Stromal cell of bone marrow (primary cell): Measurements from ENCODE around the gene GALNT2.

Experiments
- DNase-seq: peaks from one replicate; pipeline ENCODE4 v3.0.0-alpha.2; 2012; ENCODE audit warnings: low read depth

Gene GALNT2

GRCh38 chr1:230279583-230279945, 212.5 kb downstream of the GALNT2 start:
- DNase-seq, result no peak

- no peak for DNase-seq
Measured at GRCh38 chr1:230280054-230280795, 213.2 kb downstream of the GALNT2 start.

GRCh38 chr1:230280906-230281413, 213.9 kb downstream of the GALNT2 start:
- no peak for DNase-seq

- DNase-seq, result no peak
Measured at GRCh38 chr1:230281556-230281955, 214.5 kb downstream of the GALNT2 start.

- DNase-seq, result no peak
Measured at GRCh38 chr1:230282157-230282556, 215.1 kb downstream of the GALNT2 start.

GRCh38 chr1:230283678-230284077, 216.6 kb downstream of the GALNT2 start:
- no peak for DNase-seq

GRCh38 chr1:230284891-230285290, 217.9 kb downstream of the GALNT2 start:
- DNase-seq, result no peak

- no peak for DNase-seq
Measured at GRCh38 chr1:230285351-230285750, 218.3 kb downstream of the GALNT2 start.

GRCh38 chr1:230286166-230286889, 219.3 kb downstream of the GALNT2 start:
- no peak for DNase-seq

GRCh38 chr1:230286890-230287269, 219.8 kb downstream of the GALNT2 start:
- DNase-seq, result no peak

- DNase-seq, result no peak
Measured at GRCh38 chr1:230287674-230288315, 220.8 kb downstream of the GALNT2 start.

GRCh38 chr1:230288641-230289349, 221.8 kb downstream of the GALNT2 start:
- DNase-seq, result no peak

GRCh38 chr1:230289350-230289644, 222.3 kb downstream of the GALNT2 start:
- DNase-seq, result no peak

GRCh38 chr1:230291731-230292620, 224.9 kb downstream of the GALNT2 start:
- DNase-seq, result no peak

GRCh38 chr1:230292689-230293389, 225.8 kb downstream of the GALNT2 start:
- no peak for DNase-seq

- DNase-seq, result no peak
Measured at GRCh38 chr1:230293390-230293700, 226.3 kb downstream of the GALNT2 start.

GRCh38 chr1:230295367-230295766, 228.3 kb downstream of the GALNT2 start:
- no peak for DNase-seq

- no peak for DNase-seq
Measured at GRCh38 chr1:230299191-230300006, 232.4 kb downstream of the GALNT2 start.

GRCh38 chr1:230300322-230301301, 233.6 kb downstream of the GALNT2 start:
- no peak for DNase-seq
